ENCODE measurements around the gene CA10.

Gene CA10

GRCh38 chr17:51830451-51830850 lies 328.1 kb downstream of the CA10 start:
- in situ Hi-C loops (cut with MboI; ENCODE audit: low sequenced_read_pairs, unreplicated experiment) = no loop called here
- no peak for DNase-seq (ENCODE audit: low spot score)
- TF ChIP-seq CTCF (IDR thresholded peaks at IDR 0.05; ENCODE audit: borderline replicate concordance, control extremely low read depth, extremely low read depth, insufficient read depth, missing control alignments) = no peak

- TF ChIP-seq CTCF (IDR thresholded peaks at IDR 0.05; ENCODE audit: borderline replicate concordance, control extremely low read depth, extremely low read depth, insufficient read depth, missing control alignments) = no peak
- no peak for DNase-seq (ENCODE audit: low spot score)
- in situ Hi-C loops (cut with MboI; ENCODE audit: low sequenced_read_pairs, unreplicated experiment) = no loop called here
Measured at GRCh38 chr17:51828901-51829300, 329.6 kb downstream of the CA10 start.

DNA sequence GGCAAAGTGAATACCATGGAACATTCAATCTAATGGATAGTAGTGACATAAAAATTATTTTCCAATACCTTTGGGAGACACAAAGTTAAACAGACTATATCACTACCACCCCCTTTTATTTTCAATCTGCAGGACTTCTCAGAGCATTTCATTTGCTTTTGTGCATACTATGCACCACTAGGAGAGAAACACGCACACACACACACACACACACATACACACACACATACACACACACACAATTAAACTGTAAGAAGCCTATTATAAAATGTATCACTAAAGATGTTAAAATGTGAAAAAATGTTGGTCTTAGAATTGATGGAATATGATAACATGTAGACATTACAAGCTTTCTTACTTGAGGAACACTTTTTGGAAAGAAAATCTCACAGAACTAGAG lies 331.4 kb downstream of the CA10 start:
- no peak for DNase-seq (ENCODE audit: low spot score)
- in situ Hi-C loops (cut with MboI; ENCODE audit: low sequenced_read_pairs, unreplicated experiment) = no loop called here
- no peak for TF ChIP-seq CTCF (IDR thresholded peaks at IDR 0.05; ENCODE audit: borderline replicate concordance, control extremely low read depth, extremely low read depth, insufficient read depth, missing control alignments)

- no peak for TF ChIP-seq CTCF (IDR thresholded peaks at IDR 0.05; ENCODE audit: borderline replicate concordance, control extremely low read depth, extremely low read depth, insufficient read depth, missing control alignments)
- in situ Hi-C loops (cut with MboI; ENCODE audit: low sequenced_read_pairs, unreplicated experiment) = no loop called here
Measured at GRCh38 chr17:51820766-51821165, 337.7 kb downstream of the CA10 start.

GRCh38 chr17:51820252-51820651 lies 338.3 kb downstream of the CA10 start:
- in situ Hi-C loops (cut with MboI; ENCODE audit: low sequenced_read_pairs, unreplicated experiment) = no loop called here
- no peak for TF ChIP-seq CTCF (IDR thresholded peaks at IDR 0.05; ENCODE audit: borderline replicate concordance, control extremely low read depth, extremely low read depth, insufficient read depth, missing control alignments)
- DNase-seq (ENCODE audit: low spot score) = no peak

More at GRCh38 chr17:51820766-51821165, 337.7 kb downstream of the CA10 start:
- DNase-seq (ENCODE audit: low spot score) = no peak

DNA sequence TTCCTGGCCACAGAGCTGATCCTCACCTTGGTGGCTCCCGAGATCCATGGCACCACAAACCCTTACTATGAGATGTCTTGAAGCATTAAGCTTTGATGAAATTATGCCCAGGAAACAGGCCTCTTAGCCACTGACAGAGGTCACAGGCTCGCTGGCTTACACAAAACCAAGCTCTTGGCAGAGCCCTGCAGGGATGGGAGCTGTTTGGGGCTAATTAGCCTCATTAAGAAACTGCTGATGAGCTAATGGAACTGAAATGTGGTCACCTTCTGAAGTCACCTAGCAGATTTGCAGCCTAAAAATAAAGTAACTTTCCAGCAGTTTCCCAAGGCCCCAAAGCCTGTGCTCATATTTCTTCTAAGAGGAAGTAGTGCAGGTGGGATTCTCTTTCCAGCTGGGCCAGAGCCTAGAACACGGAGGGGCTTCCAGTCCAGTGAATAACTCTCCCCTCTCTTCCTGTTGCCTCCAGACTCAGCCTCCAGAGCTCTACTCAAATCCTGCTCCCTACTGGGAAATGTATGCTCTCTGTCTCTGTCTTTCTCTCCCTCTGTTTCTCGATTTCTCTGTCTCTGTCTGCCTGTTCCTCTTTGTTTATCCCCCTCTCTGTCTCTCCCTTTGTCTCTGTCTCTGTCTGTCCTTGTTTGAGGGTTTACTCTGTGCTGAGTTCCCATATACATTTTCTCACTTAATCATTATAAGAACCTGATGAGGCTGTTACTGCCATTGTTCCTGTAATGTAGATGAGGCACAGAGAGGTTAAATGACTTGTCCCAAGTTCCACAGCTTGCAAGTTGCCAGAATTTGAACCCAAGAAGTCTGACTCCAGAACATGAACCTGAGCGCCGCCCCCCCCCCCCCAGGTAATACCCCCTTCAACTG lies 338.9 kb downstream of the CA10 start:
- TF ChIP-seq CTCF (IDR thresholded peaks at IDR 0.05; ENCODE audit: borderline replicate concordance, control extremely low read depth, extremely low read depth, insufficient read depth, missing control alignments) = no peak
- no peak for DNase-seq (ENCODE audit: low spot score)
- in situ Hi-C loops (cut with MboI; ENCODE audit: low sequenced_read_pairs, unreplicated experiment) = no loop called here
